Mesenteric fat pad (tissue), 1 donor: ENCODE data around the gene KPNA2. TPM values are rescaled to one million over a fixed set of nuclear protein-coding genes. Genes with fewer than 3 reads are reported as not detected.

Source experiments
- DNase-seq: peaks from one replicate; pipeline ENCODE4 v3.0.0-alpha.2; 2020; ENCODE audit warnings: low spot score
- total RNA-seq: library from RNA; stranded (reverse); fragmentation: NEBNext Ultra II Directional; extraction: Animal tissue kit (Norgen Biotek cat#: 25700); gene quantifications from one replicate; pipeline ENCODE4 v1.2.1, GENCODE V29; 2021
- donor health status: DM: yes; HTN: yes; CAD: no.

Gene KPNA2
- total RNA-seq, 1 donor from 2014 or later, result 37.9 TPM

DNA sequence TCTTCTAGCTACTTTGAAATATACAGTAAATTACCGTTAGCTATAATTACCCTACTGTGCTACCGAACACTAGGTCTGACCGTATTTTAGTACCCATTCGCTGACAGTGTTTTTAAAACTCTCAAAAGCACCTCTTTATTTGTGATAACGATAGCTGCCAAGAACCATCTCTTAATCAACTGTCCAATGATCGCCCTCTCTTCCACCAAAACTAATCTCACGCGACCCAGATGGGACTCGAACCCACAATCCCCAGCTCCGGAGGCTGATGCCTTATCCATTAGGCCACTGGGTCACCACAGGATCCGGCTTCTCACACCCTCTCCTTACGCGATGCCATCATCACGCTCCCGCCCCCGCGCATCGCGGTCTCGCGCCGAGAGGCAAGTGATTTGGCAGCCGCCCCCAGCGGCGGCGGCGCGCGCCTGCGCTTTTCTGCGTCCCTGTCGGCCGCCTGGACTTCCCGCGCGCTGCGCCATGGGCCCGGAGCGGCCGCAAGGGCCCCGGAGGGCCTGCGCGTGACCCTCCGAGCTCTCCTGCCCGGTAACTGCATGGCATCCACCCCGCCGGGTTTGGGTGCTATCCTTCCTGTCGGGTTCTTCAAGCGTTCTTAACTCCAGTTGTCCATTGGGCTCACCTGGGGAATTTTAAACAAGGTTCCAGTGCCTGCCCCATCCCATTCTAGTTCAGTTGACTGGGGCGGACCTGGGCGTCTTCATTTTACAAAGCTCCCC is 15.7 kb upstream of the KPNA2 start:
- peak; percentile 100 for DNase-seq

DNA sequence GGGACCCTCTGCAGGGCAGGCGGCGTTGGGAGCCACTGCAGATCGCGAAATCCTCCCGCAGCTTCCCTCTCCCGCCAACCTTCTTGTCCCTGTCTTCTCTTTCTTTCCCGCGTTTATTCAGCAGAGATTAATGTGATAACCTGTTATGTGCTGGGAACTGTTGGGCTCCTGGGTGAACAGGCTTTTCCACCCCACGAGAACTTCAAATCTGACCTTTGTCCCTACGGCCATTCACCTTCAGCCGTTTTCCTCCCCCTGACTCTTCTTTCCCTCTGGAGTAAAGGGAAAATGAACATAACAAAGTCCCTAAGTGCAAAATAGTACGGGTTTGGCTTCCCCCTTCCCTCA is 15.2 kb upstream of the KPNA2 start:
- DNase-seq, result peak; percentile 75

DNA sequence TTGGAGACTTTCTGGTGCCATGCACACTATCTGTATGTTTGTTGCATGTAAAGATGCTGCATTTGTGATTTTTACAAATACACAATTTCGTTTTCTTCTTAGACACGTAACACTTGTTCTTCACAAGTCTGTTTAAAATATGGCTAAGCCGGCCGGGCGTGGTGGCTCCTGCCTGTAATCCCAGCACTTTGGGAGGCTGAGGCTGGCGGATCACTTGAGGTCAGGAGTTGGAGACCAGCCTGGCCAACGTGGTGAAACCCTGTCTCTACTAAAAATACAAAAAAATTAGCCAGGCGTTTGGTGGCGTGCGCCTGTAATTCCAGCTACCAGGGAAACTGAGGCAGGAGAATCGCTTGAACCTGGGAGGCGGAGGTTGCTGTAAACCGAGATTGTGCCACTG is 14.7 kb upstream of the KPNA2 start:
- peak; percentile 33 for DNase-seq

DNA sequence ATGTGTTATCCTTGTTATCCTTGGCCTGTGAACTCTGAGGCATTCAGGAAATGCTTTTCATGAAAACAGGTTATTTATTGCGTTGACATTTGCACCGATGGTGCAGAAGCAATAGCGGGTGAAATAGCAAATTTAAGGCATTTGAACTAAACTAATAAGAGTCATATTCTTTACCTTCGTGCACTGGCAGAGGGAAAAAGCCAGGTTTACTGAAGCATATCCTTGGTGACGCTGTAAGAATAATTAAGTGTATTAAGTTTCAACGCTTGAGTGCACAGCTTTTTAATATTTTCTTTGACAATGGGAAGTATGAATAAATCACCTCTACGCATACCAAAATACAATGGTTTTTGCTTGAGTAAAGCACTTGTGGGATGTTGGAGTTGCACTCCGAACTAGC is 13.6 kb upstream of the KPNA2 start:
- no peak for DNase-seq

DNA sequence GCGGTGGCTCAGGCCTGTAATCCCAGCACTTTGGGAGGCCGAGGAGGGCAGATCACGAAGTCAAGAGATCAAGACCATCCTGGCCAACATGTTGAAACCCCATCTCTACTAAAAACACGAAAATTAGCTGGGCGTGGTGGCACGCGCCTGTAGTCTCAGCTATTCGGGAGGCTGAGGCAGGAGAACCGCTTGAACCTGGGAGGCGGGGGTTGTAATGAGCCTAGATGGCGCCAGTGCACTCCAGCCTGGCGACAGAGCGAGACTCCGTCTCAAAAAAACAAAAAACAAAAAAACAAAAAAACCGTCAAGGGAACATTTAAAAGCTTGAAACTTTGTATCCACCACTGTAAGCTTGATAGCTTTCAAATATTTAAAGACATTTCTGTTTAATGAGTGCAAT is 13.0 kb upstream of the KPNA2 start:
- peak; percentile 37 for DNase-seq

DNA sequence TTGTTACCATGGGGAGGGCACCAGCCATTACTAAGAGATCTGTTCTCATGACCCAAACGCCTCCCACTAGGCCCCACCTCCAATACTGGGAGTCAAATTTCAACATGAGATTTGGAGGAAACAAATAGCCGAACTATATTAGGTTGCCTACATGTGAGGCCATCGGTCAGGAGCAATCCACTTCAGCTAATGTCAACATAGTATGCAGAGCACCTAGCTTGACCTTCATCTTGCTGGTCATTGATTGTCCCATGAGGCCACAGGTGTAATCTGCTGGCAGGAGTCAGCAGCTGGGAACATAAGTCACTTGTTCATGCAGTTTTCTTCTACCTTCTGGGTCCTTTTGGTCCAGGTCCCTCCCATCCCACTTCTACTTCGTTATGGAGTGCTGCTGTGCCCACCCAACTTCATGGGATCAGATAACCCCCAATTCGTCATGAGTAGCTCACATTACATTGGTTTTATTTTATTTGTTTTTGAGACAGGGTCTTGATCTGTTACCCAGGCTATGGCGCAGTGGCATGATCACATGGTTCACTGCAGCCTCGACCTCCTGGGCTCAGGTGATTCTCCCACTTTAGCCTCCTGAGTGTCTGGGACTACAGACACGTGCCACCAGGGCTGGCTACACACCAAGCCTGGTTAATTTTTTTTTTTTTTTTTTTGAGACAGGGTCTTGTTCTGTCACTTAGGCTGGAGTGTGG is 5.9 kb upstream of the KPNA2 start:
- DNase-seq, result peak; percentile 51

DNA sequence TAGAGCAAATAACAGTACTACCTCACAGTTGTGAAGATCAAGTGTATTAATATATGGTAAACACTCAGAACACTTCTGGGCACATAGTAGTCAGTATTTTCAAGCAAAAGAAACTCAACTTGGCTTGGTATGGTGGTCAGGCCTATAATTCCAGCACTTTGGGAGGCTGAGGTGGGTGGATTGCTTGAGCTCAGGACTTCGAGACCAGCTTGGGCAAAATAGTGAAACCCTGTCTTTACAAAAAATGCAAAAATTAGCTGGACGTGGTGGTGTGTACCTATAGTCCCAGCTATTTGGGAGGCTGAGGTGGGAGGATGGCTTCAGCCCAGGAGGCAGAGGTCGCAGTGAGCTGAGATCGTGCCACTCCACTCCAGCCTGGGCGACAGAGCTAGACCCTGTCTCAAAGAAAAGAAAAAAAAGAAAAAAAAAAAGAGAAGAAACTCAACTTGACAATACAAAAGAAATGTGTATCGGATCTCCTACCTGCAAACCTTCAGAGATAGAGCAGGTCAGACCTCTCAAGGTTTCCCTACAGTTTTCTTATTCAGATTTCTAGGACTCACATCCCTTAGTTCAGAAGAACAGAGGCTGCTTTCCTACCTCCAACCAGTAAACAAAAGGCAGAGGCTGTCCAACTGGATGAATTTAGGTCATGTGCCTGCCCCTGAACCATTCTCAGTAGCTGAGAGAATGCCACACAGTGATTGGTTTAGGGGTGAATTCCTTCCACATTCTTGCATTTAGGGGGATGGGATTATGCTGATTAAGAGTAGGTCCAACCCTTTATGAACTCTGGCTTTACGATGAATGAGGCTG is 1.7 kb upstream of the KPNA2 start:
- peak; percentile 2 for DNase-seq

DNA sequence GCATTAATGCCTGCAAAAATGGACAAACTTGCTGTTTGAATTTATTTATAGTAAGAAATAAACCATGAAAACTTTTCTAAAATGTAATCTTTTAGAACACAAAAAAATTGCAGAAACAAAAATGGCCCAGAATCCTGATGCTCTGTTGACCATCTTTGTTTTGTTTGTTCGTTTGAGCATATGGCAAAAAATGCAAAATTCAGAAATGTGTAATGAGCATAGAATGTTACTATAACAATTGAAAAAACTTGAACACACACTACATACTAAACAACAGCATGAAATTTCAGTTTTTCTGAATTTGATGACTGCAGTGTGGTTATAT is 1.1 kb upstream of the KPNA2 start:
- DNase-seq, result no peak

DNA sequence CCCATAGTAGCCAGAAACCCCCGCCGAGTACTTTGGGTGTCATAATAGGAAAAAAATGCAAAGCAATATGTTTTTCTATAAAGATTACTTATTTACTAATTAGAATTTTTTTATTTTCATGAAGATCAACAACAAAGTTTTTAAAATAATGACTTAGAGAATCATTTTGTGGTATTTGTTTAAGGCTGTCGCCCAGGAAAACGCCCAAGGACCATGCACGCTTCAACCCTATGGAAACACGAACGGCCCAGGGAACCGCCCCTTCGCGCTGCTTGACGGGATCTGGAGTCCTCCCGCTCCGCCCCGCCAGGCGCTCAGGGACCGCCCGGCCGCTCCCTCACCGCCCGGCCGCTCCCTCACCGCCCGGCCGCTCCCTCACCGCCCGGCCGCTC is 408 bp upstream of the KPNA2 start:
- peak; percentile 96 for DNase-seq

DNA sequence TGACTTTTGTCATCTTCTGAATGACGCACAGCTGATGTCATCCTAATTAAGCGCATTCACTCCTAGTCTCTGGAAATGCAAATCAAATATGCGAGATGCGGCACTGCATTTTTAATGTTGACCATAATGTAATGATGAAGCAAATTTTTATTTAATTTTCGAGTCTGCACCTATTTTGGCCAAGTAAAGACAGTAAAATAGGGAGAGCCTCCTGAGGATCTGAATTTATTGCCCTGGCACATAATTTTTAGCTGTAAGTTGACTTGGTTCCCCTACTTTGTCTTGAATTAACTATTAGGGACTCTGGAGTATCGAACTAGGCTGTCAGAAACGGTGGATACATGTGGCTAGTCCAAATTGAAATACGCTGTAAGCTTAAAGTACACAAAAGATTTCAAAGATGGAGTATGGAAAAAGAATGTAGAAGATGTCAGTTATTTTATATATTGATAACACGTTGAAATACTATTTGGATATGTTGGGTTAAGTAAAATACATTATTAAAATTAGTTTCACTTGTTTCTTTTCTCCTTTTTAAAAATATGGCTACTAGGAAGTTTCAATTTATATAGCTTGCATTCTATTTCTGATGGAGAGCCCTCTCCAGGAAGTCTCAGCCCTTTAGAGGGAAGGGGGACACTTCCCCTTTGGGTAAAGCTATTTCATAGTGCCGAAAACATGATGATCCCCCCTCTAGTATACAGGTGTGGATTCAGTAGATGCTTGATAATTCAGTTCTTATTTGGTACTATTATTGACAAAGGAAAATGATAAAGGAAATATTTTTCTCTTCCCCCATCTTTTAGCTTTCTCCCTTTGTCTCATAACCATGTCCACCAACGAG is 991 bp downstream of the KPNA2 start:
- no peak for DNase-seq

DNA sequence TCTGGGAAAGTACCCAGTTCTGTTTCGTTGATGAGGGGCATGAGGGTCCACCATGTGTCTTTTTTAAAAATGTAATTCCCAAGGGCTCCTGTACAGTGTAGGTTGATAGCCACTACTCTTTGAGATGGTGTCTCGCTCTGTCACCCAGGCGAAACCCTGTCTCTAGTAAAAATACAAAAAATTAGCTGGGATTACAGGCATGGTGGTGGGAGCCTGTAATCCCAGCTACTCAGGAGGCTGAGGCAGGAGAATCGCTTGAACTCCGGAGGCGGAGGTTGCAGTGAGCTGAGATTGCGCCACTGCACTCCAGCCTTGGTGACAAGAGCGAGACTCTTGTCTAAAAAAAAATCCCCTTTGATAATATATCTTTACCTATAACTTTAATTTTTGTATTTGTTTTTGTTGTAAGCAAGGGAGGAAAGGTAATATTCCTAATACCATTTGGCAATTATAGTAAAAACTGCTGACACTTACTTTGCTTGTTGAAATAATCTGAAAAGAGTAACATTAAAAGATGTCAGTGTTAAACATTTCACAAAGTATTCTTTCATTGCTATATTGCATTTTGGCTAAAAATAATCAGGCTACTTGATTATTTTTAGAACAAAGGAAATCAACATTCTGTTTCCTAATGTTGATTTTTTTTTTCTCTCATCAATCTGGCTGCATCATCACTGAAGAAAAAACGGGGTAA is 11.8 kb downstream of the KPNA2 start:
- DNase-seq, result peak; percentile 16

DNA sequence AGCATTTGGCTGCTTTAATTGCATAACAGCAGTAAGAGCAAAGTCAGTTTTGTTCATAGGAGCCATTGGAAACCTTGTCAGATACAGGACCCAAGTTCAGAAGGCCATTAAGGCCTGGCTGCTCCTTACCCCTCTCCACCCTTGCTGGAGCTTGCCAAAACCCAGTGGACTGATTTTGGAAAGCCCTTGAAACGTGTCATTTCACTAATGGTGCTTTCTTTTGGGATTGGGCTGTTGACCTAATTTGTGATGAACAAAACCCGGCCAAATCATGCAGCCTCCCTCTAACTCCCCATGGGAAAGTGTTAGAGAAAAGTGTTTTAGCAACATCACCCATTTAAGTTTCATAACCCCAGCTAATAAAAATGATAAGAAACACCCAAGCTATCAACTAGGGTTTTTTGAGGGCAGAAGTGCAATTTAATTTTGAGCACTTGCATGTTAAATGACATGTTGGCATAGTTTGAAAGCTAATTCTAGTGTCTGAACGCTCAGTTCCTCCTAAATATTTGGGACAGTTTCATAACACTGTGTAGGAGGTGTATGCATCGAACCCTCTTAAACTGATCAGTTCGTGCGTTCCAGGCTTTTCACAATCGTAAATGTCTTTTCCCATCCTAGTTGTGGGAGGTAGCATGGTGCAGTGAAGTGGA is 12.5 kb downstream of the KPNA2 start:
- peak; percentile 49 for DNase-seq

DNA sequence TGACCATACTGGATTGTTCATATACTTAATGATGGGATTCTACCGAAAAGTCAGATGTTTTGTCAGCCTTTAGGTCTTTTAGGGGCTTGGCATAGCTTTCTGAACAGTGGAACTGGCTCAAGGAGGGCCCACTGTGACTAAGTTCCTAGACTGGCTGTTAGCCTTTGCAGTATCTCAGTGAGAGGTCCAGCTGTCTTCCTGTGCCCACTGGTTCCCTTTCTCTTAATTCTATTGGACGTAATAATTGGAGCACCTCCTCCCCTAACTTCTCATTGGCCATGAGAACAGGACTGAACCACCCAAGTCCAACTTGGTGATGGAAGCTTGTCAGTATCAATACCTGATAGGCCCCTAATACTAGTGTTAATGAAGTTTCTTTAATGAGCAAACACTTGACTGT is 13.5 kb downstream of the KPNA2 start:
- DNase-seq, result peak; percentile 22

DNA sequence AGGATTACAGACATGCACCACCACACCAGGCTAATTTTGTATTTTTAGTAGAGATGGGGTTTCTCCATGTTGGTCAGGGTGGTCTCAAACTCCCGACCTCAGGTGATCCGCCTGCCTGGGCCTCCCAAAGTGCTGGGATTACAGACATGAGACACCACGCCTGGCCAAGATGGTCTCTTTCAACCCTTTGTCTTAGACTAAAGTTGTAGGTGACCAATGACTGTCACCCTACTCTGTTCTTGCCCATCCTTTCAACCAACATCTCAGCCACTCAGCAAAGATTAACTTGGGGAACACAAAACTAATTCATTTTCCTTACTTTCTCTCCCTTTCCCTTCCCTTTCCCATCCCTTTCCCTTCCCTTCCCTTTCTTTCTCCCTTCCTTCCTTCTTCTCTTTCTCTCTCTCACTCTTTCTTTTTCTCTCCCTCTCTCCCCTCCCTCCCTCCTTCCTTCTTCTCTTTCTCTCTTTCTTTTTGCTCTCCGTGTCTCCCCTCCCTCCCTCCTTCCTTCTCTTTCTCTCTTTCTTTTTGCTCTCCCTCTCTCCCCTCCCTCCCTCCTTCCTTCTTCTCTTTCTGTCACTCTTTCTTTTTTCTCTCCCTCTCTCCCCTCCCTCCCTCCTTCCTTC is 14.4 kb downstream of the KPNA2 start:
- peak; percentile 16 for DNase-seq

DNA sequence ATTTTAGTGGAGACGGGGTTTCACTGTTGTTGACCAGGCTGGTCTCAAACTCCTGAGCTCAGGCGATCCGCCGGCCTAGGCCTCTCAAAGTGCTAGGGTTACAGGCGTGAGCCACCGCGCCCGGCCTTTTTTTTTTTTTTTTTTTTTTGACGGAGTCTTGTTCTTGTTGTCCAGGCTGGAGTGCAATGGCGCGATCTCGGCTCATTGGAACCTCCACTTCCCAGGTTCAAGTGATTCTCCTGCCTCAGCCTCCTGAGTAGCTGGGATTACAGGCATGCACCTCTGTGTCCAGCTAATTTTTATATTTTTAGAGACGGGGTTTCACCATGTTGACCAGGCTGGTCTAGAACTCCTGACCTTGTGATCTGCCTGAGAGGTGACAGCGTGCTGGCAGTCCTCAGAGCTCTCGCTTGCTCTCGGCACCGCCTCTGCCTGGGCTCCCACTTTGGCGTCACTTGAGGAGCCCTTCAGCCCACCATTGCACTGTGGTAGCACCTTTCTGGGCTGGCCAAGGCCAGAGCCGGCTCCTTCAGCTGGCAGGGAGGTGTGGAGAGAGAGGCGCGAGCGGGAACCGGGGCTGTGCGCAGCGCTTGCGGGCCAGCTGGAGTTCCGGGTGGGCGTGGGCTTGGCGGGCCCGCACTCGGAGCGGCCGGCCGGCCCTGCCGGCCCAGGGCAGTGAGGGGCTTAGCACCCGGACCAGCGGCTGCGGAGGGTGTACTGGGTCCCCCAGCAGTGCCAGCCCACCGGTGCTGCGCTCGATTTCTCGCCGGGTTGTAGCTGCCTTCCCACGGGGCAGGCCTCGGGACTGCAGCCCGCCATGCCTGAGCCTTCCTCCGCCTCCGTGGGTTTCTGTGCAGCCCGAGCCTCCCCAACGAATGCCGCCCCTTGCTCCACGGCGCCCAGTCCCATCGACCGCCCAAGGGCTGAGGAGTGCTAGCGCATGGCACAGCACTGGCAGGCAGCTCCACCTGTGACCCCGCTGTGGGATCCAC is 16.1 kb downstream of the KPNA2 start:
- DNase-seq, result peak; percentile 88

DNA sequence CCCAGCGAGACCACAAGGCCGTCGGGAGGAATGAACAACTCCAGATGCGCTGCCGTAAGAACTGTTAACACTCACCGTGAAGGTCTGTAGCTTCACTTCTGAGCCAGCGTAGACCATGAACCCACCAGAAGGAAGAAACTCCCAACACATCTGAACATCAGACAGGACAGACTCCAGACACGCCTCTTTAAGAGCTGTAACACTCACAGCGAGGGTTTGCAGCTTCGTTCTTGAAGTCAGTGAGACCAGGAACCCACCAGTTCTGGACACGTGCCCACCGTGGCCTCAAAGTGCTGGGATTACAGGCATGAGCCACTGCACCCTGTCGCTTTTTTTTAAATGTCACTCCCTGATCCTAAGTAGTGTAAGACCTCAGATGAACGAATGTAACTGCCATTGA is 17.3 kb downstream of the KPNA2 start:
- DNase-seq, result peak; percentile 72

DNA sequence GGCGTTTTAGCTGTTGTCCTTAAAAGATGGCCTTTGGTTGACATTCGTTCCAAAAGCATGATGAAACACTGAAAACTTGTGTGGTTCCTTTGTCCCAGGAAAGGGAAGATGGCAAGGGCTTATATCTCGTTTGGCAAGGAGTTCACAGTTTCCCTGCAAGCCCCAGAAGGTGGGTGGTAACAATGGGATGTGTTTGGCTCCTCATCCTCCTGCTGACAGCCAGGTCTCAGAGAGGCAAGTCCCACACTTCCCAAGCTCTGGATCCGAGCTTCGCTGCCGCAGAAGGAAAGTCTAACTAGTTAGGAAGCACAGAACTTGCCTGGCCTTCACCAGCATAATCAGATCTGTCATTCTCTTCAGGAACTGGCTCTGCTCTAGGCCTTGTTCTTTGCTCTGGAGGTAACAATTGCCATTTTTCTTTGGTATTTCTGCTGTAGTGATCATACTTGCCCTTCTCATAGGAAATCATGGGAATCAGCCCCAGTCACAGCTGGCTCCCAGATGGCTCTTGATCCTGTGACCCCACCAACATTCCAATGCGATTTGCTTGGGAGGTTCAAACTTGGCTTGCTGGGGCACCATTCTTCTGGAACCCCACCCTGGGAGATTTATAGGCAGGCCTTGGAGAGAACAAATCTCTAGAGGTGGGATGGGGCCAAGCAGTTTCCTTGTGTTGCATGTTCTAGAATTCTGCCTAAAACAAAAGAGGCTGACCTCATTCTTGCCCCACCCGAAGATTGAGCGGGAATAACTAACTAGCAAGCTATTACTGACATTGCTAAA is 17.9 kb downstream of the KPNA2 start:
- DNase-seq, result peak; percentile 83
